HG03175 (cell line): ENCODE measurements around the gene MARK3.

Experiments used
- ATAC-seq: cut with Tn5 transposase; IDR thresholded peaks from one replicate; pipeline ENCODE4 v1.9.1; 2021; ENCODE audit warnings: mild to moderate bottlenecking, moderate library complexity; ENCODE audit not compliant: unreplicated experiment

MARK3 gene

DNA sequence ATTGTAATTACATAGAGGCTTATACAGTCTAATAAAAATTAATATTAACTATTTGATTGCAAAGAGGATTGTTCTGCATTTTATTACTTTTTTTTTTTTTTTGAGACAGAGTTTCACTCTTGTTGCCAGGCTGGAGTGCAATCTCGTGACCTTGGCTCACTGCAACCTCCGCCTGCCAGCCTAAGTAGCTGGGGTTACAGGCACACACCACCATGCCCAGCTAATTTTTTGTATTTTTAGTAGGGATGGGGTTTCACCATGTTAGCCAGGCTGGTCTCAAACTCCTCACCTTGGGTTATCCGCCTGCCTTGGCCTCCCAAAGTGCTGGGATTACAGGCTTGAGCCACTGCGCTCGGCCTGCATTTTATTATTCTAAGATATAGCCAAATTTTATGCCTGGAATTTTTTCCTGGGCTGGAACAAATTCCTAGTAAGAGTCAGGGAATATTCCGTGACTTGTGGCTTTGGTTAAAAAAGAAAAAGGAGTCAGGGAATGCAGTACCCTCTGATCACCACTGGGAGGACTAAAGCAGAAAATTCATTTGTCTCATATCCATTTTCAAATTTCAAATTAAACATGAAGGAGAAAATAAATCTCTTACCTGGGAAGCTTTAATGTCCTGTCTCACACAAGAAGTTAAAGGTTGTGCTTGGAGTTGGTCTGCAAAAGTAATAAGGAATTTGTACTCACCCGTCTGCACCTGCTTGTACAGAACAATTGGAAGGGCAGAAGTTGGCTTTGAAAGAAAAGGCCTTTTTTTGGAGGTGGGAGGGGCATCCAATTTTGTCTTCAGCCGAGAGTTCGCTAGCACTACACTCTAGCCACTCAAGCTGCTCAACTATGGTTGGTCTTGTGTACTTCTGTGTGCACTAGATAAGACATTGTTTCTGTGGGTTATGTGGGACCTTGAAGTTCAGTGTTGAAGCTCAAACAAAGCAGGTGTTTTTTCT, 8.7 kb downstream of the MARK3 start:
- ATAC-seq, result no peak

GRCh38 chr14:103395244-103395643, 10.0 kb downstream of the MARK3 start:
- no peak for ATAC-seq

DNA sequence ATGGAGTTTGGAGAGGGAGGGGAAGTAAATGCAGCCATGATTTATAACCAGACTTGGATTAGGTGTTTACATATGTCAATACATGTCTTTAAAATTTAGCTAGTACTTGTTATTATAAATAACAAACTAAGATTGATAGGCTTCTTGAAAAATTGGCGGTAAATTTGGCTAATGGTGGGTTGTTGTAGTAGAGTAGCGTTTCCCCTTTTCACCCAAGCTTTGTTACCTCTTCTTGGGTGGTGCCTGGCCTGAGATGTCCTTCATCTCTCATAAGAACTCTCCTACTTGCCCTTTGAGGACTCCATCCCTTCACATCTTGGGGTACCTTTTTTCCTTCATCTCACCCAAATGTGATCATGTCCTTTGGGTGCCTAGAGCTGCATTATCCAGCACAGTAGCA, 11.2 kb downstream of the MARK3 start:
- ATAC-seq, result no peak

GRCh38 chr14:103398427-103399195, 13.4 kb downstream of the MARK3 start:
- no peak for ATAC-seq

GRCh38 chr14:103400537-103400936, 15.3 kb downstream of the MARK3 start:
- ATAC-seq, result no peak

DNA sequence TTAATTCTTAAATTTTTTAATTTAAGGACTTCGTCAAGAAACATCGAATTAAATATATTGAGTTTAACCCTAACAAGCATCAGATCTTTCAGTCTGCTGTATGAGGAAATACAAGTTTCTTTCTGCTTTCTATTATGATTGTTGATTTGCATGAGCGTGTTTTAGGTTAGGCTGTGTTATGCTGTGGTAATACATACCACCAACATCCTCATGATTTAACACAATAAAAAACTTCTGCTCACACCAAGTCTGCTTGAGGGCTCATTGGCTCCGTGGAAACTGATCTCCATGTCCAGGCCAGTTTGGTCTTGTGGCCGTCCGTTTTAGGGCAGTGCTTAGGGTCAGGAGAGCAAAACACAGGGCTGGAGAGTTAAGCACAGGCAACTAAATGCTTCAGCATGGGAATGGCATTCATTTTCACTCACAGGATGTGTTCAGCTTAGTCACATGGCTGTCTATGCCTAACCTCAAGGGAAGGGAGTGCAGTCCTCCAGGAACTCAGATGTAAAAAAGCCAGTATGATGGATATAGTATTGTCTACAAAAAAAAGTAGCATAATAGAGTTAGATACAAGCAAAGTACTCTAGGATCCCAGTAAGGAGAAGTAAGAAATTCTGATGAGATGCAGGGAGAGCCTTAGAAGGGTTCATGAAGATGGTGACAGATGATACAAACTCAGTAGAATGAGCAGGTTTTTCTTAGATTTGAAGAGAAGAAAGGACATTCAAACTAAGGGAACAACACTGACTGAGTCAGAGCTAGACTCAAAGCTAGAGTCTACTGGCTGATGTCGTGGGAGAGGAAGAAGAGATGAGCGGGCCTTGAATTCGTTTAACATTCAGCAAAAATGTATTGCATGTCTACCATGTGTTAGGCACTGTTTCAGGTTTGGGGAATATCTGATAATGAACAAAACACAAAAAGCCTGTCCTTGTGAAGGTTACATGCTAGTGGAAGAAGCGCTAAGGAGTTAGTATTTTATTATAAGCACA, 16.3 kb downstream of the MARK3 start:
- no peak for ATAC-seq

DNA sequence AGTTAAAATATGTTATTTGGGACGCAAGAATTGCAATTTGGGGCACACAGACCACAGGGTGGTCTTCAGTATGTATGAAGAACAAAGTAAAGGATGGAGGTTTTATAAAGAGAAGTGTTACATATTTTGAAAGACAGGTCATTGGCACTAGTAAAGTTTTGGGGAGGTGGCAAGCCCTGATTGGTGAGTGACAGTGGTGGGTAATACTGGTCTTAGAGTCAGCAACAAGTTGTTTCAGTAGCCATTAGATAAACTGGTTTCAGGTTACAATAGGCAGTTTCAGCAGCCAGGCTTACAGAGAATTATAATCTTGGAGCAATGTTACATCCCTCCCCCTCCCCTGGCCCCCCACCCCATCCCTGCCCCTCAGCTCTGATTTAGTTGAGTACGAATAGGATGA, 17.5 kb downstream of the MARK3 start:
- ATAC-seq, result no peak

GRCh38 chr14:103404032-103404918, 19.1 kb downstream of the MARK3 start:
- no peak for ATAC-seq

DNA sequence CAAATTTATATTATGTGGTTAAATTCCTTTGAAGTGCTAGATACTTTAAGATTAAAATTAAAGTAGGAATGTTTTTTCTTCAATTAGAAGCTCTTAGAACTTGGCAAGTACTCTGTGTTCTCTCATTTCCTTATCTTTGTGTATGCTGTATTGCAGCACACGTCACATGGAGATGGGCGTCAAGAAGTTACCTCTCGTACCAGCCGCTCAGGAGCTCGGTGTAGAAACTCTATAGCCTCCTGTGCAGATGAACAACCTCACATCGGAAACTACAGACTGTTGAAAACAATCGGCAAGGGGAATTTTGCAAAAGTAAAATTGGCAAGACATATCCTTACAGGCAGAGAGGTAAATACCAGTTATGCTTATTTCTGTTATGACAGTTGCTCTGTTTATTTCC, 19.7 kb downstream of the MARK3 start:
- ATAC-seq, result no peak

- ATAC-seq, result no peak
These were observed 23.4 kb downstream of the MARK3 start for GRCh38 chr14:103408491-103409155.

DNA sequence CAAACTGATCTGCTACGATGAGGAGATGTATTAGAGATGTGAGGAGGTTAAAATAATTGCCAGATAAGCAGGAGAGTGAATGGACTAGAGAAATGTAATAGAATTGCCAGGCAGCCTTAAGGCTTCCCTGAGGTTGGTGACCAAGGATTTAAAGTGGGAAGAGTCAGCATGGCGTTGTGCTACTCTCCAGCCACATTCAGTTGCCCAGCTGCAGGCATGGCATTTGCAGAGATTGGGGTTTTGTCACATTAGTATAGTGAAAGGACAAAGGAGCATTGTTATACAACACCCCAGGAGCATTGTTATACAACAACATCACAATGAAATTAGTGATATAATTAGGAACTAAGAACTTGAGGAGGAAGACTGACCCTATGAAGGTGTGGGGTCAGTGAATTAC, 31.7 kb downstream of the MARK3 start:
- no peak for ATAC-seq

- no peak for ATAC-seq
These were observed 33.2 kb downstream of the MARK3 start for GRCh38 chr14:103418481-103418818.

DNA sequence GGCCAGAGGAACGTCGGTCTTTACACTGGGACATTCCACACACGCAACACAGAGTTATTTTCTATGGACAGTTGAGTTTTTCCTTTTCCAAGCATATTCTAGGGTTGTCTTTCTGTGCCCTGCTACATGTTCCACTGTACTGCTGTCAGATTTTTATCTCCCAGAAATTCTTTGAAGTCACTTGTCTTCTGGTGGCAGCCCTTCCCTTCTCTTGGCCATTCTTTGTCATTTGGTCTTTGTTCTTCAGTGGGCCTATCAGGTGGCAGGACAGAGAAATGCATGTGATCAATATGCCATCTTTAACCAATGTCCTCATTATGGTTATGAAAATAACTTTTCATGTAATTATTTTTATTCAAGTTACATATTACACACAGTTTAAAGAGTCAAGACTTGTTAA, 36.3 kb downstream of the MARK3 start:
- no peak for ATAC-seq

DNA sequence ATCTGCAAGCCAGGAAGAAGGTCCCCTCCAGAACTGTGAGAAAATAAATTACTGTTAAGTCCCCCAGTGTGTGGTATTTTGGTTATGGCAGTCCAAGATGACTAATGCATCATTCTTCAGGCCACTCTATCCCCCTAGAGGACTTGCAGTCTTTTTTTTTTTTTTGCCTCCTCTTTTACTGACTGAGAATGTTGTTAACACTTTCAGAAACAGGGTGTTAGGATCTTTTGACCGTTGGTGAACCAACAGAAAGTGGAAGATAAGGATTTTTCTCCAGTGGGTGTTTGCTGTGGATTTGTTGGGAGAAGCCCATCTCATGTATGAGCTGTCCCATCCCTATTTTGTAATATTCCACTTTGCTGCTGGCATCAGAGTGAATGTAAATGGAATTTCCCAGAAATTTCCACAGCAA, 37.8 kb downstream of the MARK3 start:
- ATAC-seq, result no peak

DNA sequence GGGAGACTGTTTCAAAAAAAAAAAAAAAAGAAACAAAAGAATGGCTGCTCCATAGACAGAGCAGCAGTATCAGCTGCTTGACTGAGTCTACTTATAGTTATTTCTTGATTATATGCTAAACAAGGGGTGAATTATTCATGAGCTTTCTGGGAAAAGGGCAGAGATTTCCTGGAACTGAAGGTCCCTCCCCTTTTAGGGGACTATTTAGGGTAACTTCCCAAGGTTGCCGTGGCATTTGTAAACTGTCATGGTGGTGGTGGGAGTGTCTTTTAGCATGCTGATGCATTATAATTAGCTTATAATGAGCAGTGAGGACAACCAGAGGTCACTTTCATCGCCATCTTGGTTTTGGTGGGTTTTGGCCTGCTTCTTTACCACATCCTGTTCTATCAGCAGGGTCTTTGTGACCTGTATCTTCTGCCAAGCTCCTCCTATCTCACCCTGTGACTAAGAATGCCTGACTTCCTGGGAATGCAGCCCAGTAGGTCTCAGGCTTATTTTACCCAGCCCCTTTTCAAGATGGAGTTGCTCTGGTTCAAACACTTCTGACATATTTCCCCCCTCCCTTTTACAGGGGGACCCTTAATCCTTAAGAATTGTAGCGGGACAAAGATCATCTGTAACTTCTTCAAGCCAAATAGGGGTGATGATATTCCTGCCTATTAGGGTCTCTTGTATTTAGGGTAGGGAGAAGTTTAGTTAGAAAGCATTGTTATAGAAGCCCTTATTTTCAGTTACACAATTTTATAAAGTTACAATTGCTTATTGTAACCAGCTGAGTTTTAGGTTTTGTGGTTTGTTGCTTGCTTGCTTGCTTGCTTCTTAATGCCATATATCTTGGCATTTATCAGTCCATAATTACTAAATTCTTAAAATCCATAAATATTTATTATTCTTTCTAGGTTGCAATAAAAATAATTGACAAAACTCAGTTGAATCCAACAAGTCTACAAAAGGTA, 42.5 kb downstream of the MARK3 start:
- ATAC-seq, result no peak

DNA sequence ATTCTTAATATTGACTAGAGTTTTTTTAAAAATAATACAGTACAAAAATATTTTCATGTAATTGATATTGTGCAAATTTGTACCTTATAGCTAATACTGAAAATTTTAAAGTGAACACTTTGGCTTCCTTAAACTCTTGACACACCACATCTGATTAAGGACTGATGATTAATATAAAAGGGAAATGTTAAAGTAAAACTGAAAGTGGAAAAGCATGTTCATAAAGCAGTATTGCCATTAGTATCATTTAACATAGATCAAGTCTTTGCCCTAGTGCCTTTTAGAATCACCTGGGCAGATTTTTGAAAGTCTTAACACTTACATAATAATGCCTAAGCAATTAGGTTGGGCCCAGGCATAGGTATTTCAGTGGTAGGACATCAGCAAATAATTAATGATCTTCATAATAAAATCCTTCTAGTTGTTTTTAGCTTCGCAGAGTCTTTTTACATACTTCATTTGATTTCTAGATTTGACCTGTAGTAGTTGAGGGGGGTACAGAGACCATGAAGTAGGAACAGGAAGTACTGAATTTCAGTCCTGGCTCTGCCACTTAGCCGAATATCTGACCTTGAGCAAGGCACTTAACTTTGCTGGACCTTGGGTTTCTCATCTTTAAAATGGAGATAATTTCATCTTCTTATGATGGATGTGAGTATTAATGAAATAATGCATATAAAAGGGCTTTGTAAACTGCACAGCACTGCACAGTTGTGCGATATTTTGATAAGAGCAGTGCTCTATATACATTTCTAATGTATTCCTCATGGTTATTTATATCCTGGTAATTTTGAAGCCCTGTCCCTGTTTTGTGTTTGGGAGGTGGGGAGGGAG, 43.7 kb downstream of the MARK3 start:
- ATAC-seq, result no peak

- no peak for ATAC-seq
These were observed 45.1 kb downstream of the MARK3 start for GRCh38 chr14:103430358-103430757.
